Gastroesophageal sphincter (tissue), 4 donors: ENCODE measurements around the gene CYTH1. TPM values are rescaled to one million over a fixed set of nuclear protein-coding genes. Genes with fewer than 3 reads are reported as not detected.

ENCODE experiments used
- ATAC-seq: fragments of 150-250 bp; one replicate; pipeline ENCODE4 v1.9.1; 2016; ENCODE audit warnings: mild to moderate bottlenecking, moderate library complexity
- H3K27ac ChIP-seq, 4 donors: fragments of 200-600 bp; sonication (generic) in 3 of 4; 1 replicate in 3 of 4; 2 replicates in 1 of 4; pipeline ENCODE4 v1.5.1; 2016 to 2019
- H3K27me3 ChIP-seq: fragments of 200-600 bp; sonication (generic); one replicate; pipeline ENCODE4 v1.5.1; 2019
- H3K36me3 ChIP-seq, 2 donors: fragments of 200-600 bp; sonication (generic); one replicate each; pipeline ENCODE4 v1.5.1; 2019; ENCODE audit warnings: control low read depth in 1 of 2
- H3K4me1 ChIP-seq, 3 donors: fragments of 200-600 bp; sonication (generic); 1 replicate in 2 of 3; 2 replicates in 1 of 3; pipeline ENCODE4 v1.5.1; 2016 to 2019; ENCODE audit warnings: control low read depth in 2 of 3
- H3K4me3 ChIP-seq, 2 donors: fragments of 200-600 bp; sonication (generic); one replicate each; pipeline ENCODE4 v1.5.1; 2019; ENCODE audit warnings: mild to moderate bottlenecking in 1 of 2, moderate library complexity in 1 of 2
- H3K9me3 ChIP-seq, 3 donors: fragments of 200-600 bp; sonication (generic); one replicate each; pipeline ENCODE4 v1.5.1; 2017 to 2019; ENCODE audit warnings: control low read depth in 2 of 3
- CTCF ChIP-seq, 4 experiments: fragments of 200-600 bp in 2 of 4; fragments of 450-650 bp in 2 of 4; sonication (generic) in 1 of 4; IDR thresholded peaks; one replicate each; pipeline ENCODE4 v1.5.1; 2017 to 2019; ENCODE audit warnings: antibody characterized with exemption in 4 of 4, mild to moderate bottlenecking in 2 of 4, moderate library complexity in 2 of 4
- EP300 ChIP-seq: sonication (generic); formaldehyde crosslinking; IDR thresholded peaks from one replicate; pipeline ENCODE4 v1.6.1; 2017; ENCODE audit warnings: antibody characterized with exemption, mild to moderate bottlenecking
- POLR2A ChIP-seq, 2 donors: fragments of 450-650 bp; IDR thresholded peaks; one replicate each; pipeline ENCODE4 v1.6.1; 2017; ENCODE audit warnings: antibody characterized with exemption in 2 of 2, mild to moderate bottlenecking in 2 of 2, moderate library complexity in 1 of 2
- POLR2AphosphoS5 ChIP-seq: sonication (generic); formaldehyde crosslinking; IDR thresholded peaks from one replicate; pipeline ENCODE4 v1.6.1; 2017; ENCODE audit warnings: antibody characterized with exemption
- WGBS, 2 donors: methylation state at CpG; one replicate each; pipeline ENCODE4 v1.1.5; 2018; ENCODE audit warnings: low coverage in 1 of 2; 5-methylcytosine and 5-hydroxymethylcytosine counted together
- total RNA-seq, 4 donors: library from RNA; depleted of rRNA; stranded (reverse); fragments of >200 nt; gene quantifications; one replicate each; pipeline ENCODE4 v1.1.0, GENCODE V29; 2016

Gene CYTH1
- total RNA-seq, 4 donors from 2014 or later = 26.9 to 38.0 (median 31.0) TPM

- no peaks in the 10 kb centered on the region for H3K36me3 ChIP-seq
- no peak overlapping the region for H3K4me3 ChIP-seq
- TF ChIP-seq POLR2A (IDR thresholded peaks at IDR 0.05) = no peak
- TF ChIP-seq CTCF (IDR thresholded peaks at IDR 0.05) = no peak
- TF ChIP-seq EP300 = no peak
- TF ChIP-seq POLR2AphosphoS5 = no peak
- H3K9me3 ChIP-seq = peaks cover 0 to 7% (median 0%) of the 10 kb centered on the region in 3 donors
- H3K4me1 ChIP-seq = no peaks in the 10 kb centered on the region
- WGBS, 2 donors = 93% methylated on average over 1 of the region's 1 CpG
- no peak for ATAC-seq
- no peak overlapping the region for H3K27ac ChIP-seq
- no peaks in the 10 kb centered on the region for H3K27me3 ChIP-seq
Measured at GRCh38 chr17:78651554-78651953, 130.5 kb downstream of the CYTH1 start.

DNA sequence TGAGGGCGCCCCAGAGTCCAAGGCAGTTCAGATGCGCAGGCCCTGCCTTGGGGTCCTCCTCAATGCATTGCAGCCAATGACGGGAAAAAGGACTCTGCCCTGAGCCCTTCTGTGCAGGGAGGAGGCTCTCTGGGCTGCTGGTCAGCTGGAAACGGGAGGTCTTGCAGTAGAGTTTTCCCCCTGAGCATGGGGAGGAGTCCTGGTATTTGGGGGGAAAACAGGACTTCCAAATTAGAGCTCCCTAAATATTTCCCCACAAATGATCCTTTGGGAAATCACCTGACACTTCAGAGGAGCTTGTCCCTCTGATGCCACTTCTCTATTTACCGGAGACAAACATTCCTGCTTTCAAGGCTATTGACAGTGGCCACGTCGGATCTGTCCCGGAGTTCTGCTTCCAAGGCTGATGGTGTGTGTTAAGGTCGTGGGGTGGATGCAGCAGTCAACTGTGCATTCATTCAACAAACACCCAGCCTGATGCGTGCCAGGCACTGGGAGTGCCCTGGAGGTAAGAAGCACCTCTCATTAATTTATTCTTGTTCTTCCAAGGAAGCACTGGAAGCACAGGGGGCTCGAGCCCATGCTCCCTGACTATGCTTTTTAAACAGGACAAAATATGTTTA, 131.9 kb downstream of the CYTH1 start:
- TF ChIP-seq POLR2AphosphoS5 = no peak
- no peak for TF ChIP-seq CTCF (IDR thresholded peaks at IDR 0.05)
- TF ChIP-seq EP300 = no peak
- TF ChIP-seq POLR2A (IDR thresholded peaks at IDR 0.05) = no peak
- no peak for ATAC-seq
- no peaks in the 10 kb centered on the region for H3K36me3 ChIP-seq
- 56 to 65% methylated on average over 3 to 5 of the region's 11 CpGs for WGBS, 2 donors
- no peak overlapping the region for H3K4me3 ChIP-seq
- no peaks in the 10 kb centered on the region for H3K27me3 ChIP-seq
- no peaks in the 10 kb centered on the region for H3K4me1 ChIP-seq
- no peak overlapping the region for H3K27ac ChIP-seq
- H3K9me3 ChIP-seq = peaks cover 0 to 7% (median 0%) of the 10 kb centered on the region in 3 donors

DNA sequence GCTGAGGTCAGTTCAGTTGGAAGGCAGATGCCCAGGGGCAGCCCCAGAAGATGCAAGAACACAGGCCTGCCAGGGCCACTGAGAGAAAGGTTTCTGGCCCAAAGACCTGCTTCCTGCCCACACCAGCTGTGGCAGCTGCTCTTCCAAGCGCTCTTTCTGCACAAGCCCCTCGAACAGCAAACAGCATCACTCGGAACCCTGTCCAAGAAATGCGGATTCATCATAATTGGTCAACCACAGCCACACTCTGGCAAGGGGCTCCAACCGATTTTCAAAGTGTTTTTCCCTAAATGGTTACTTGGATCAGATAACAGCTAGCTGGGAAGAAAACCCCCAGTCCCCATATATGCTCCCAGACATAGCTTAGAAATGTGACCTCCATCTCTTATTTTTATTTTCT, 133.8 kb downstream of the CYTH1 start:
- no peaks in the 10 kb centered on the region for H3K27me3 ChIP-seq
- H3K27ac ChIP-seq = no peak overlapping the region
- no peaks in the 10 kb centered on the region for H3K36me3 ChIP-seq
- H3K4me1 ChIP-seq = no peaks in the 10 kb centered on the region
- H3K9me3 ChIP-seq = peaks cover 0 to 7% (median 0%) of the 10 kb centered on the region in 3 donors
- WGBS, 2 donors = 69 to 81% methylated on average over 3 to 5 of the region's 5 CpGs
- no peak for ATAC-seq
- H3K4me3 ChIP-seq = no peak overlapping the region
- TF ChIP-seq EP300 = no peak
- TF ChIP-seq CTCF (IDR thresholded peaks at IDR 0.05) = no peak
- TF ChIP-seq POLR2A (IDR thresholded peaks at IDR 0.05) = no peak
- no peak for TF ChIP-seq POLR2AphosphoS5

- H3K4me3 ChIP-seq = no peak overlapping the region
- no peaks in the 10 kb centered on the region for H3K4me1 ChIP-seq
- no peaks in the 10 kb centered on the region for H3K36me3 ChIP-seq
- TF ChIP-seq POLR2AphosphoS5 (no peak), CTCF (IDR thresholded peaks at IDR 0.05) (no peak), EP300 (no peak), POLR2A (IDR thresholded peaks at IDR 0.05) (no peak)
- WGBS, 2 donors = 91 to 92% methylated on average over 7 to 8 of the region's 8 CpGs
- no peaks in the 10 kb centered on the region for H3K27me3 ChIP-seq
- no peak overlapping the region for H3K27ac ChIP-seq
- ATAC-seq = no peak
- H3K9me3 ChIP-seq = peaks cover 0 to 7% (median 0%) of the 10 kb centered on the region in 3 donors
Measured at GRCh38 chr17:78647032-78647431, 135.0 kb downstream of the CYTH1 start.
